Activated T-cell treated with anti-CD3 and anti-CD28 coated beads, Interleukin-2, amount 50 U/mL, for 72 hours (primary cell): ENCODE results near the gene KIF26B. TPM values are rescaled to one million over a fixed set of nuclear protein-coding genes. Genes with fewer than 3 reads are reported as not detected.

Experiments used
- ATAC-seq, 2 donors: fragments of 150-1000 bp; cut with Tn5 transposase; replicated peaks in 1 of 2; 2 replicates each; pipeline ENCODE4 v1.10.0; 2021; ENCODE audit warnings: moderate library complexity in 2 of 2, mild to moderate bottlenecking in 1 of 2
- DNase-seq, 2 donors: peaks; one replicate each; pipeline ENCODE4 v3.0.0; 2021 to 2022; ENCODE audit warnings: mixed read lengths in 1 of 2
- H3K27ac Mint-ChIP-seq: one replicate; pipeline ENCODE4 v1.8.0; 2022; ENCODE audit warnings: mild to moderate bottlenecking, moderate library complexity, mixed read lengths
- H3K27me3 Mint-ChIP-seq: one replicate; pipeline ENCODE4 v1.8.0; 2022; ENCODE audit warnings: low read depth, mixed read lengths
- H3K36me3 Mint-ChIP-seq, 2 donors: one replicate each; pipeline ENCODE4 v1.8.0; 2022; ENCODE audit warnings: mixed read lengths in 2 of 2, mild to moderate bottlenecking in 1 of 2; ENCODE audit not compliant: insufficient read depth in 2 of 2
- H3K4me1 Mint-ChIP-seq: one replicate; pipeline ENCODE4 v1.8.0; 2022; ENCODE audit warnings: low read depth, mixed read lengths
- H3K4me3 Mint-ChIP-seq, 2 donors: one replicate each; pipeline ENCODE4 v1.8.0; 2022; ENCODE audit warnings: mild to moderate bottlenecking in 2 of 2, mixed read lengths in 2 of 2, moderate library complexity in 2 of 2
- H3K9me3 Mint-ChIP-seq, 2 donors: one replicate each; pipeline ENCODE4 v1.8.0; 2022; ENCODE audit warnings: mixed read lengths in 2 of 2
- total RNA-seq, 2 donors: library from RNA; stranded (reverse); gene quantifications; one replicate each; pipeline ENCODE4 v1.2.3, GENCODE V29; 2022

Gene KIF26B
- total RNA-seq, 2 donors from 2014 or later, result 0.25 to 0.34 TPM

- H3K4me3 Mint-ChIP-seq, result no peak overlapping the region
- H3K36me3 Mint-ChIP-seq, result no peaks in the 10 kb centered on the region
- no peaks in the 10 kb centered on the region for H3K4me1 Mint-ChIP-seq
- DNase-seq (no peak), ATAC-seq (no peak)
- H3K9me3 Mint-ChIP-seq, result peaks cover 0 to 2% of the 10 kb centered on the region in 2 donors
- H3K27me3 Mint-ChIP-seq, result peaks cover 8% of the 10 kb centered on the region
- H3K27ac Mint-ChIP-seq, result no peak overlapping the region
Measured at GRCh38 chr1:245184779-245185178, 30.0 kb downstream of the KIF26B start.

- peaks cover 8% of the 10 kb centered on the region for H3K27me3 Mint-ChIP-seq
- no peaks in the 10 kb centered on the region for H3K36me3 Mint-ChIP-seq
- H3K4me3 Mint-ChIP-seq, result no peak overlapping the region
- peaks cover 0 to 2% of the 10 kb centered on the region in 2 donors for H3K9me3 Mint-ChIP-seq
- DNase-seq, result no peak
- H3K4me1 Mint-ChIP-seq, result no peaks in the 10 kb centered on the region
- no peak overlapping the region for H3K27ac Mint-ChIP-seq
- ATAC-seq, result no peak
Measured at GRCh38 chr1:245188403-245188802, 33.6 kb downstream of the KIF26B start.

- H3K27ac Mint-ChIP-seq, result no peak overlapping the region
- H3K9me3 Mint-ChIP-seq, result no peaks in the 10 kb centered on the region
- H3K36me3 Mint-ChIP-seq, result no peaks in the 10 kb centered on the region
- no peaks in the 10 kb centered on the region for H3K4me1 Mint-ChIP-seq
- no peak for DNase-seq
- ATAC-seq, result no peak
- no peak overlapping the region for H3K4me3 Mint-ChIP-seq
- H3K27me3 Mint-ChIP-seq, result peaks cover 23% of the 10 kb centered on the region
Measured at GRCh38 chr1:245195398-245195797, 40.6 kb downstream of the KIF26B start.

- H3K4me1 Mint-ChIP-seq, result no peaks in the 10 kb centered on the region
- no peaks in the 10 kb centered on the region for H3K36me3 Mint-ChIP-seq
- no peak overlapping the region for H3K27ac Mint-ChIP-seq
- ATAC-seq (no peak), DNase-seq (no peak)
- H3K27me3 Mint-ChIP-seq, result peaks cover 26% of the 10 kb centered on the region
- H3K4me3 Mint-ChIP-seq, result no peak overlapping the region
- H3K9me3 Mint-ChIP-seq, result no peaks in the 10 kb centered on the region
Measured at GRCh38 chr1:245197121-245197520, 42.3 kb downstream of the KIF26B start.

- DNase-seq, result no peak
- H3K27ac Mint-ChIP-seq, result no peak overlapping the region
- no peaks in the 10 kb centered on the region for H3K4me1 Mint-ChIP-seq
- peaks cover 26% of the 10 kb centered on the region for H3K27me3 Mint-ChIP-seq
- H3K9me3 Mint-ChIP-seq, result no peaks in the 10 kb centered on the region
- H3K36me3 Mint-ChIP-seq, result no peaks in the 10 kb centered on the region
- no peak for ATAC-seq
- no peak overlapping the region for H3K4me3 Mint-ChIP-seq
Measured at GRCh38 chr1:245197911-245198379, 43.2 kb downstream of the KIF26B start.

- DNase-seq (no peak), ATAC-seq (no peak)
- no peak overlapping the region for H3K4me3 Mint-ChIP-seq
- no peaks in the 10 kb centered on the region for H3K9me3 Mint-ChIP-seq
- no peak overlapping the region for H3K27ac Mint-ChIP-seq
- no peaks in the 10 kb centered on the region for H3K36me3 Mint-ChIP-seq
- H3K4me1 Mint-ChIP-seq, result no peaks in the 10 kb centered on the region
- peaks cover 26% of the 10 kb centered on the region for H3K27me3 Mint-ChIP-seq
Measured at GRCh38 chr1:245198748-245199516, 44.1 kb downstream of the KIF26B start.

GRCh38 chr1:245200146-245200545, 45.4 kb downstream of the KIF26B start:
- H3K4me3 Mint-ChIP-seq, result no peak overlapping the region
- peaks cover 26% of the 10 kb centered on the region for H3K27me3 Mint-ChIP-seq
- H3K36me3 Mint-ChIP-seq, result no peaks in the 10 kb centered on the region
- no peaks in the 10 kb centered on the region for H3K4me1 Mint-ChIP-seq
- ATAC-seq (no peak), DNase-seq (no peak)
- no peaks in the 10 kb centered on the region for H3K9me3 Mint-ChIP-seq
- no peak overlapping the region for H3K27ac Mint-ChIP-seq

- peaks cover under 1% of the 10 kb centered on the region in 2 donors for H3K9me3 Mint-ChIP-seq
- DNase-seq, result no peak
- no peak for ATAC-seq
- no peak overlapping the region for H3K27ac Mint-ChIP-seq
- no peak overlapping the region for H3K4me3 Mint-ChIP-seq
- no peaks in the 10 kb centered on the region for H3K36me3 Mint-ChIP-seq
- peaks cover 26% of the 10 kb centered on the region for H3K27me3 Mint-ChIP-seq
- no peaks in the 10 kb centered on the region for H3K4me1 Mint-ChIP-seq
Measured at GRCh38 chr1:245201201-245201600, 46.4 kb downstream of the KIF26B start.

GRCh38 chr1:245201827-245202226, 47.0 kb downstream of the KIF26B start:
- Mint-ChIP-seq H3K27ac (no peak overlapping the region), H3K4me1 (no peaks in the 10 kb centered on the region), H3K36me3 (peaks cover 1 to 2% of the 10 kb centered on the region in 2 donors), H3K27me3 (peaks cover 26% of the 10 kb centered on the region), H3K4me3 (no peak overlapping the region), H3K9me3 (peaks cover 4 to 5% of the 10 kb centered on the region in 2 donors)
- ATAC-seq (no peak), DNase-seq (no peak)

- H3K27me3 Mint-ChIP-seq, result peaks cover 3% of the 10 kb centered on the region
- H3K9me3 Mint-ChIP-seq, result peaks cover 10 to 14% of the 10 kb centered on the region in 2 donors
- no peak overlapping the region for H3K27ac Mint-ChIP-seq
- H3K36me3 Mint-ChIP-seq, result peaks cover 6 to 7% of the 10 kb centered on the region in 2 donors
- DNase-seq, result no peak
- no peak overlapping the region for H3K4me3 Mint-ChIP-seq
- ATAC-seq, result no peak
- no peaks in the 10 kb centered on the region for H3K4me1 Mint-ChIP-seq
Measured at GRCh38 chr1:245205396-245205795, 50.6 kb downstream of the KIF26B start.

GRCh38 chr1:245205864-245206263, 51.1 kb downstream of the KIF26B start:
- ATAC-seq, result no peak
- Mint-ChIP-seq H3K27me3 (no peaks in the 10 kb centered on the region), H3K9me3 (peaks cover 10 to 14% of the 10 kb centered on the region in 2 donors), H3K27ac (no peak overlapping the region), H3K4me3 (no peak overlapping the region), H3K4me1 (no peaks in the 10 kb centered on the region), H3K36me3 (peaks cover 6 to 7% of the 10 kb centered on the region in 2 donors)
- DNase-seq, result no peak

- Mint-ChIP-seq H3K4me3 (no peak overlapping the region), H3K4me1 (no peaks in the 10 kb centered on the region), H3K27ac (no peak overlapping the region), H3K27me3 (no peaks in the 10 kb centered on the region), H3K9me3 (peaks cover 10 to 14% of the 10 kb centered on the region in 2 donors), H3K36me3 (peaks cover 6 to 7% of the 10 kb centered on the region in 2 donors)
- ATAC-seq (no peak), DNase-seq (no peak)
Measured at GRCh38 chr1:245207056-245207638, 52.4 kb downstream of the KIF26B start.

GRCh38 chr1:245207801-245208200, 53.0 kb downstream of the KIF26B start:
- H3K27me3 Mint-ChIP-seq, result no peaks in the 10 kb centered on the region

More at GRCh38 chr1:245207801-245208200, 53.0 kb downstream of the KIF26B start:
- DNase-seq (no peak), ATAC-seq (no peak)
- Mint-ChIP-seq H3K4me3 (no peak overlapping the region), H3K27ac (no peak overlapping the region), H3K9me3 (peaks cover 10 to 14% of the 10 kb centered on the region in 2 donors), H3K4me1 (no peaks in the 10 kb centered on the region), H3K36me3 (peaks cover 6 to 7% of the 10 kb centered on the region in 2 donors)
